Measurements from ENCODE around the gene SCLT1.

Gene SCLT1

DNA sequence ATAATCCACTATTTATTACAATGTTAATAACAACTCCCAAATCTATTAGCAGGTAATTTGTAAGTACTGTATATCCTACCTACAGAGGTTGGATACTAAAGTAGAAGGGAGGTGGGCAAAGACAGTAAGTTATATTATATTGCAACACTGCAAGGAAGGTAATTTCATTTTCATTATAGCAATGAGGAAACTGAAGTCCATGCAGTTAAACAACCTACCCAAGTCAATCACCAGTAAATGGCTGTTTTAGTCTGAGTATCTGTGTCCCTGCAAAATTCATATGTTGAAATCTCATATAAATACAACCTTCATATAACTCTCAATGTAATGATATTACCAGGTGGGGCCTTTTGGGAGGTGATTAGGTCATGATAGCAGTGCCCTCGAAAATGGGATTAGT, 114.4 kb downstream of the SCLT1 start:
- H3K27ac ChIP-seq = no peak overlapping the region
- H3K4me3 ChIP-seq = no peak overlapping the region
- no peak overlapping the region for H3K4me2 ChIP-seq
- no peaks in the 10 kb centered on the region for H3K4me1 ChIP-seq
- no peak overlapping the region for H3K9ac ChIP-seq
- H3K9me3 ChIP-seq = no peaks in the 10 kb centered on the region
- no peak for TF ChIP-seq Cebpa-rat (IDR thresholded peaks at IDR 0.05)
- no peaks in the 10 kb centered on the region for H3K36me3 ChIP-seq
- H3K27me3 ChIP-seq = no peaks in the 10 kb centered on the region
- no peaks in the 10 kb centered on the region for H4K20me1 ChIP-seq

- H3K27ac ChIP-seq = no peak overlapping the region
- no peak overlapping the region for H3K4me2 ChIP-seq
- TF ChIP-seq Cebpa-rat (IDR thresholded peaks at IDR 0.05) = no peak
- H3K27me3 ChIP-seq = no peaks in the 10 kb centered on the region
- no peaks in the 10 kb centered on the region for H3K4me1 ChIP-seq
- peaks cover 4% of the 10 kb centered on the region; the same call in 1 of the 2 replicates for H3K36me3 ChIP-seq
- H4K20me1 ChIP-seq = no peaks in the 10 kb centered on the region
- H3K9me3 ChIP-seq = no peaks in the 10 kb centered on the region
- no peak overlapping the region for H3K9ac ChIP-seq
- no peak overlapping the region for H3K4me3 ChIP-seq
These were observed 119.2 kb downstream of the SCLT1 start for GRCh38 chr4:128974136-128974581.

GRCh38 chr4:128973384-128973783, 120.0 kb downstream of the SCLT1 start:
- Histone ChIP-seq H3K4me2 (no peak overlapping the region), H3K4me1 (no peaks in the 10 kb centered on the region), H3K9me3 (no peaks in the 10 kb centered on the region), H4K20me1 (no peaks in the 10 kb centered on the region), H3K27me3 (no peaks in the 10 kb centered on the region), H3K4me3 (no peak overlapping the region), H3K9ac (no peak overlapping the region), H3K36me3 (peaks cover 9% of the 10 kb centered on the region; the same call in 1 of the 2 replicates), H3K27ac (no peak overlapping the region)
- TF ChIP-seq Cebpa-rat (IDR thresholded peaks at IDR 0.05) = no peak

DNA sequence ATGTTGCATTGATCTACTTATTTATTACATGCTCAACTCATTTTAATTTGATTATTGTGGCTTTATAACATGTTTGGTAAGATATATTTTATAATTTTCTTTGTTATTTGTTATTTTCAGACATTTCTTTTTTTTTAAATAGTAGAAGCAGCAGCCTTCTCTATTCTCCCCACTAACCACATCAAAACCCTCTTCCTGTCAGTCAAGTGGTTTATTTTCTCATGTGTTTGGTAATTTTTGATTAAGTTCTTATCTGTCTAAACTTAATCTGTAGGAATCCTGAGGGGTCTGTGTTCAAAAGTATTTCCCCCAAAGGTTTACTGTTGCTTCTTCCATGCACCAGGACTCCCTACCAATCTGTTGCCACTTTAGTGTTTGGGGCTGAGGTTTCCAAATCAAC, 131.9 kb downstream of the SCLT1 start:
- Histone ChIP-seq H3K27me3 (no peaks in the 10 kb centered on the region), H3K9ac (no peak overlapping the region), H3K4me3 (no peak overlapping the region), H4K20me1 (no peaks in the 10 kb centered on the region), H3K36me3 (peaks cover 4% of the 10 kb centered on the region; the same call in 1 of the 2 replicates), H3K4me2 (no peak overlapping the region), H3K27ac (no peak overlapping the region), H3K9me3 (no peaks in the 10 kb centered on the region), H3K4me1 (peaks cover 11% of the 10 kb centered on the region)
- TF ChIP-seq Cebpa-rat (IDR thresholded peaks at IDR 0.05) = no peak

DNA sequence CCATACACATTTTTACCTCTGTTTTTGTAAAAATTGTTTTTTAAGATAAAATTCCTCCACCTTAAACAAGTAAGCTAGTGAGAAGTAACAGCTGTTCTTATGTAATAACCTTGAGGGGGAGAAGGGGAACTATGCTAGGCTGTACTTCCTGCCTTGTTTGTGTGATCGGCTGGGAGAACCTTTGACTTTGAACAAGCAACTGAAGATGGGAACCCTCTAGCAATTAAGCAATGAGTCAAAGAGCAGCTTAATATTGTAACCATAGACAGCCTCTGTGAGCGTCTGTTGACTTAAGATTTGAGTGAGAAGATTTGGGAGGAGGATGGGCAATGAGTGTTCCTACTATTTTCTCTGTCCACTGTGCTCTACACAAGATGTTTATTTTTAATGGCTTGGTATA, 135.1 kb downstream of the SCLT1 start:
- Histone ChIP-seq H3K9ac (no peak overlapping the region), H3K27ac (no peak overlapping the region), H3K36me3 (peaks cover 4% of the 10 kb centered on the region; the same call in 1 of the 2 replicates), H4K20me1 (no peaks in the 10 kb centered on the region), H3K4me2 (peak overlapping the region; percentile 53), H3K9me3 (no peaks in the 10 kb centered on the region), H3K27me3 (no peaks in the 10 kb centered on the region), H3K4me3 (no peak overlapping the region), H3K4me1 (peaks cover 11% of the 10 kb centered on the region)
- TF ChIP-seq Cebpa-rat (IDR thresholded peaks at IDR 0.05) = no peak

DNA sequence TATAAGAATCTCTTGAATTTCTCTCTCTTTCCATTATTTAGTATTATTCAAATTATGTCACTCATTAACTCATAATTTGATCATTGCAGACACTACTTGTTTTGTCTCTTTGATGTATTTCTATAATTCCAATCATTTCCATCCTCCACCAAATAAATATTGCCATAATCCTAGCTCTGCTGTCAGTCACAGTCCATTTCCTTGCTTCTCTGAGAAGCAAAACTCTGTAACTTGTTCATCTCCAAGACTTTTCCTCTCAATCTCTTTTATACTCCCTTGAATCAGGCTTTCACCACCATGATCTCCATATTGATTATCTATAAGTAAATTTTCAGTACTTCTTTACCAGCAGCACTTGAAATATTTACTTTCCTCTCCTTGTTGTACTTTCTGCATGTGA, 135.9 kb downstream of the SCLT1 start:
- Histone ChIP-seq H3K9ac (no peak overlapping the region), H3K27me3 (no peaks in the 10 kb centered on the region), H4K20me1 (no peaks in the 10 kb centered on the region), H3K4me1 (peaks cover 11% of the 10 kb centered on the region), H3K4me3 (no peak overlapping the region), H3K4me2 (no peak overlapping the region), H3K27ac (no peak overlapping the region), H3K9me3 (no peaks in the 10 kb centered on the region), H3K36me3 (peaks cover 4% of the 10 kb centered on the region; the same call in 1 of the 2 replicates)
- TF ChIP-seq Cebpa-rat (IDR thresholded peaks at IDR 0.05) = no peak

DNA sequence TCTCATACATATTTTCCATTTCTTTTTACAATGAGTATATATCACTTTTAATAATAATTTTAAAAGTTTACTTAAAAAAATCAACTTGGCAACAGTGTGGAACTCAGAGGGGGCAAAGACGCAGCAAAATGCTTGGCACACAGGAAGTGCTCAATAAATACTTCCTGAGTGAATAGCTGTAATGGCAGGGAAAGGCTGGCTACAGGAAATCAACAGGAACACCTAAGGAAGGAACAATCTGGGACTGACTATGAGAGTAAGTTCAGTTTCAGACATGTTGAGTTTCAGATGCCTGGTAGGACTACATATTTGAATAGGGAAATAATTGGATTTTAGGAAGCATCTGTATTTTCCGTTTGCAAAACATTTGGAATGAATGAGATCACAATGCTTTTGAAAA, 137.6 kb downstream of the SCLT1 start:
- no peak overlapping the region for H3K9ac ChIP-seq
- H3K9me3 ChIP-seq = no peaks in the 10 kb centered on the region
- TF ChIP-seq Cebpa-rat (IDR thresholded peaks at IDR 0.05) = no peak
- no peaks in the 10 kb centered on the region for H4K20me1 ChIP-seq
- H3K4me3 ChIP-seq = no peak overlapping the region
- H3K27ac ChIP-seq = no peak overlapping the region
- no peak overlapping the region for H3K4me2 ChIP-seq
- peaks cover 4% of the 10 kb centered on the region; the same call in 1 of the 2 replicates for H3K36me3 ChIP-seq
- no peaks in the 10 kb centered on the region for H3K27me3 ChIP-seq
- H3K4me1 ChIP-seq = peaks cover 11% of the 10 kb centered on the region

DNA sequence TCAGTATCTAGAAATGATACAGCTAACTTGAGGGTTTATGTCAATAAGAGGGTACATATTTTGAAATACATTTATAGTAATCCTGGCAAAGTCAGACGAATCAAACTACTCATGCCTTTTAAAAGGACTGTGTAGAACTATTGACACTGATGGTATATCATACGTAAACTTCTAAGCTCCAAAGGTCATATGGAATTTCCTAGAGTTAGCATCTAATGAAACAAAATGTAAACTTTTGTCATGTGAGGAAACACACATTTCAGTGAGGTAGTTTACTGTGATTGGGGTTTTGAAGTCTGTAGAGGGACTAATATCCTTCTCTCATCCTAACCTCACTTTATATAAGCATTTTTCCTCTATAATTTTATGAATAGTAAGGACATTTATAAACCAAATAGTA, 138.4 kb downstream of the SCLT1 start:
- TF ChIP-seq Cebpa-rat (IDR thresholded peaks at IDR 0.05) = no peak
- Histone ChIP-seq H3K36me3 (peaks cover 4% of the 10 kb centered on the region; the same call in 1 of the 2 replicates), H3K27ac (no peak overlapping the region), H3K4me1 (peaks cover 11% of the 10 kb centered on the region), H4K20me1 (no peaks in the 10 kb centered on the region), H3K9me3 (no peaks in the 10 kb centered on the region), H3K4me2 (no peak overlapping the region), H3K4me3 (no peak overlapping the region), H3K27me3 (no peaks in the 10 kb centered on the region), H3K9ac (no peak overlapping the region)

DNA sequence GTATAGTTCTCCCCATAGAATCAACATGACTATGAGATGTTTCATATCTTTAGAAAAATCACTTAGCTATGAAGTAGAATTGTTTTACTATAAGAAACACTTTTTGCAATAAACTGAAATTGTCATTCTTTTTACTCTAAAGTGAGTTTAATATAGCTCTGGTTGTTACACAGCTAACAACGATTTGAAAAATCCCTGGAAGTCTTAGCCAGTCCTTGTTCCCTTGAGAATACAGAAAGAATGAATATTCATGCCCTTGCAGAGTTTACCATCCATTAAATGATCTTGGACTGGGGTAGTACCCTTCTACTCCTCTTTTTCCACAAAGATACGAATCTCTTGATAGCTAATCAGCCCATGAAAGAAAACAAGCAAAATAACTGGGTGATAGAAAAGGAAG, 142.0 kb downstream of the SCLT1 start:
- H3K4me3 ChIP-seq = no peak overlapping the region
- H3K27ac ChIP-seq = no peak overlapping the region
- H3K4me1 ChIP-seq = no peaks in the 10 kb centered on the region
- TF ChIP-seq Cebpa-rat (IDR thresholded peaks at IDR 0.05) = no peak
- no peak overlapping the region for H3K4me2 ChIP-seq
- H4K20me1 ChIP-seq = no peaks in the 10 kb centered on the region
- H3K9me3 ChIP-seq = no peaks in the 10 kb centered on the region
- no peaks in the 10 kb centered on the region for H3K36me3 ChIP-seq
- no peak overlapping the region for H3K9ac ChIP-seq
- no peaks in the 10 kb centered on the region for H3K27me3 ChIP-seq

- no peak overlapping the region for H3K27ac ChIP-seq
These were observed 142.5 kb downstream of the SCLT1 start for GRCh38 chr4:128950796-128951195.

DNA sequence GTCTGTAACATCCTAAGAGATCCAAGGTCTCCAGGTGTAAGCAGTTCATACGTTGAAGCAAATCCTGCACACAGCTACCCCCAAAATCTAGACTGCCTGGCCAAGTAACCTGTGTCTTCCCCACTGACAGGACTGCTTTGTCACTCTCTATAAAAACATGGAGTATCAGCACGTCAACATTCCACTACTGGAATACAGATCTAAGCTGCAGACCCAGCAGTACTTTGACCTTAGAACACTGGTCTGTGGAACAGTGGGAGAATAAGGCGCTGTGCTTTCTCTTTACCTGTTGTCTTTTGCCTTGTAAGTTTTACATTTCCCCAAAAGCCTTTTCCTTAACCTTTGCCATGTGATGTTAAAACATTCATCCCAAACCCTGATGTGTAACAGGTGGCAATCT, 146.4 kb downstream of the SCLT1 start:
- H4K20me1 ChIP-seq = no peaks in the 10 kb centered on the region
- no peak overlapping the region for H3K4me3 ChIP-seq
- no peaks in the 10 kb centered on the region for H3K27me3 ChIP-seq
- H3K36me3 ChIP-seq = no peaks in the 10 kb centered on the region
- no peak overlapping the region for H3K27ac ChIP-seq
- TF ChIP-seq Cebpa-rat (IDR thresholded peaks at IDR 0.05) = no peak
- no peaks in the 10 kb centered on the region; the same call in 1 of the 2 replicates for H3K9me3 ChIP-seq
- H3K4me1 ChIP-seq = no peaks in the 10 kb centered on the region
- H3K4me2 ChIP-seq = no peak overlapping the region
- H3K9ac ChIP-seq = no peak overlapping the region

More at GRCh38 chr4:128950796-128951195, 142.5 kb downstream of the SCLT1 start:
- no peak overlapping the region for H3K4me3 ChIP-seq
- no peaks in the 10 kb centered on the region for H4K20me1 ChIP-seq
- no peaks in the 10 kb centered on the region for H3K36me3 ChIP-seq
- H3K4me2 ChIP-seq = no peak overlapping the region
- no peak overlapping the region for H3K9ac ChIP-seq
- H3K4me1 ChIP-seq = no peaks in the 10 kb centered on the region
- H3K27me3 ChIP-seq = no peaks in the 10 kb centered on the region
- H3K9me3 ChIP-seq = no peaks in the 10 kb centered on the region
- no peak for TF ChIP-seq Cebpa-rat (IDR thresholded peaks at IDR 0.05)

Data from BLaER1 (cell line).